Esophagus (tissue), 2 donors: ENCODE data around the gene MINK1. TPM values are rescaled to one million over a fixed set of nuclear protein-coding genes. Genes with fewer than 3 reads are reported as not detected.

Source experiments
- H3K27ac ChIP-seq, 2 donors: one replicate each; pipeline ENCODE4 v1.5.1; 2013; ENCODE audit warnings: low read depth in 2 of 2, mild to moderate bottlenecking in 2 of 2, inconsistent platforms in 1 of 2, low read length in 1 of 2, moderate library complexity in 1 of 2
- H3K27me3 ChIP-seq, 2 donors: one replicate each; pipeline ENCODE4 v1.6.1; 2013; ENCODE audit warnings: low read length in 2 of 2, control low read depth in 1 of 2, mild to moderate bottlenecking in 1 of 2; ENCODE audit not compliant: insufficient read depth in 2 of 2, control insufficient read depth in 1 of 2
- H3K36me3 ChIP-seq, 2 donors: one replicate each; pipeline ENCODE4 v1.6.1; 2013; ENCODE audit warnings: low read length in 1 of 2; ENCODE audit not compliant: control insufficient read depth in 2 of 2, insufficient read depth in 2 of 2
- H3K4me1 ChIP-seq, 2 donors: one replicate each; pipeline ENCODE4 v1.6.1; 2013; ENCODE audit warnings: low read length in 1 of 2; ENCODE audit not compliant: control insufficient read depth in 2 of 2, insufficient read depth in 2 of 2
- H3K4me3 ChIP-seq, 2 donors: one replicate each; pipeline ENCODE4 v1.5.1; 2013; ENCODE audit warnings: low read length in 2 of 2, mild to moderate bottlenecking in 2 of 2, low read depth in 1 of 2, moderate library complexity in 1 of 2
- H3K9me3 ChIP-seq, 2 donors: one replicate each; pipeline ENCODE4 v1.6.1; 2013; ENCODE audit warnings: mild to moderate bottlenecking in 2 of 2, low read depth in 1 of 2, low read length in 1 of 2, moderate library complexity in 1 of 2; ENCODE audit not compliant: control insufficient read depth in 2 of 2, insufficient read depth in 1 of 2
- WGBS, 2 donors: extraction: QIAGEN DNeasy Blood & Tissue Kit; methylation state at CpG; one replicate each; pipeline ENCODE4 v1.1.7; 2013; 5-methylcytosine and 5-hydroxymethylcytosine counted together
- polyA plus RNA-seq, 2 donors: library from polyadenylated mRNA; stranded (reverse); fragments of 200-250 nt; gene quantifications; one replicate each; pipeline ENCODE4 v1.2.3, GENCODE V29; 2013
- donor health status: healthy with polysubstance abuse.
- donor health status: Bipolar disorder and iron deficiency.

The MINK1 gene
- polyA plus RNA-seq, 2 donors: 86.1 to 161 TPM

DNA sequence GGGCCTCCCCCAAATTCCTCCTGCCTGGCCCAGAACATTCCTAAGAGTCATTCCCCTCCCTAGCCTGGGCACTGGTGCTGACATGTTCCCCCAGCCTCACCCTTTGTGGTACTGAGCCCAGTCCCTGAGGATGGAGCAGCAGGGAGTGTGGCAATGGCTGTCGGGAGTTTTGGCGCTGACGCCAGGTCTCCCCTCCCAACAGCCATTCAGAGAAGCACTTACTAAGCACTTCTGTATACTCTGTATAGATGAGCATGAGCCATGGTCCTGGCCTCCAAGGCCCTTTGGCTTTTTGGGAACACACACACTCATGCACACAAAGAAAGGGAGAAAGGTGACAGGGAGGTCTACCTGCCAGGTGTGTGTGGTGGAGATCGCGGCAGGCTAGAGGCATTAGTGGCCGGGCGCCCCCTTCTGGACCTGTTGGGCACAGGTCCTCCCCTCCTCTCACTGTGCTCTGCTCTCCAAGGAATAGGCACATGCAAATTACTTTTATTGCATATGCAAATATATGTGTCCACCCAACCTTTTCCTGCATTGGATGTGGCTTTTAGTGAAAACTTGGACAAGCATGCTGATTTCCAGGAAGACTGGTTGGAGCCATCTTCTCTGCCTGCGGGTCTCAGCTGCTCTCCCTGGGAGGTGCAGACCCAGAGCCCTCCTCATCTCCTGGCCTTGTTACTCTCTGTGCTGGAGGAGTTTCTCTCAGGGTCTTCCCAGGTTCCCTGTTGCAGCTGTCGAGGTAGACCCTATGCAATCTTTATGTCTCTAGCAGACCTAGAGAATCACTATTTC, 48.8 kb downstream of the MINK1 start:
- no peaks in the 10 kb centered on the region for H3K27me3 ChIP-seq
- no peaks in the 10 kb centered on the region for H3K4me1 ChIP-seq
- no peaks in the 10 kb centered on the region for H3K9me3 ChIP-seq
- WGBS, 2 donors: 32 to 35% methylated on average over 9 of the region's 9 CpGs
- H3K36me3 ChIP-seq: peaks cover 24 to 66% of the 10 kb centered on the region in 2 donors
- peak overlapping the region; percentile 22 to 62 for H3K27ac ChIP-seq
- H3K4me3 ChIP-seq: no peak overlapping the region

DNA sequence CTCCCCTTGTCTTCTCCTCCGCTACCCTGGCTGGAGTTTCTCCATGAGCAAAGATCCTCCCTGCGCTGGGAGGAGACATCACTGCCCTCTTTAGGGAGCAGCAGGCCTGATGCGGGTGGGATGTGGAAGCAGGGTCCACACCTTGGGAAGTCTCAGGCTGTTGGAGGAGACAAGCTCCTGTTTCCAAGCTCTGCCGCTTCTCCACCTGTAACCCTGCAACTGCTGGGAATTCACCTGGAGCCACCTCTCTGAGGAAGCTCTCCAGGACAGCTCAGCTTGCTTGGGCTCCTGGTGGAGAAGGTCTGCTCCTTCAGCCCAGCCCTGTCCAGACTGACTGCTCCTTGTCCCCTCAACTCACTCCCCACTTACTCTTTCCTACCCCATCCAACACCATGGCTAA, 51.3 kb downstream of the MINK1 start:
- H3K4me3 ChIP-seq: no peak overlapping the region
- H3K9me3 ChIP-seq: no peaks in the 10 kb centered on the region
- H3K27ac ChIP-seq: no peak overlapping the region
- no peaks in the 10 kb centered on the region for H3K27me3 ChIP-seq
- WGBS, 2 donors: 96% methylated on average over 4 of the region's 4 CpGs
- H3K4me1 ChIP-seq: no peaks in the 10 kb centered on the region
- H3K36me3 ChIP-seq: peaks cover 15 to 61% of the 10 kb centered on the region in 2 donors

DNA sequence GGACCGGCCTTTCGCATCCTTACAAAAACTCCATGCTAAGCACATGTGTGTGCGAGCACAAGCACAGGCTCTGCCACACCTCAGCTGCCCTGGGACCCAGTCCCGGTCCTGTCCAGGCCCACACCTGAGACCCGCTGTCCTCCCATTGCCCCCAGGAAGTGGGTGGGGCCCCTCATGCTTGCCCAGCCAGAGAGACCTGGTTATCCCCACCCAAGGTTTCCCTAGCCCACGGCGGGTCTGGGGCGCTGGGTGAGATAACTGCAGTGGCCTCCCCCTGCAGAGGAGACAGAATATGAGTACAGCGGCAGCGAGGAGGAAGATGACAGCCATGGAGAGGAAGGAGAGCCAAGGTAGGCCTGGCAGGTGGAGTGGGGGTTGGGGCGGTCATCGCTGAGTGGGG, 53.7 kb downstream of the MINK1 start:
- no peaks in the 10 kb centered on the region for H3K4me1 ChIP-seq
- 91 to 92% methylated on average over 12 of the region's 12 CpGs for WGBS, 2 donors
- peaks cover 28 to 68% of the 10 kb centered on the region in 2 donors for H3K36me3 ChIP-seq
- no peak overlapping the region for H3K27ac ChIP-seq
- H3K9me3 ChIP-seq: no peaks in the 10 kb centered on the region
- no peaks in the 10 kb centered on the region for H3K27me3 ChIP-seq
- no peak overlapping the region for H3K4me3 ChIP-seq

DNA sequence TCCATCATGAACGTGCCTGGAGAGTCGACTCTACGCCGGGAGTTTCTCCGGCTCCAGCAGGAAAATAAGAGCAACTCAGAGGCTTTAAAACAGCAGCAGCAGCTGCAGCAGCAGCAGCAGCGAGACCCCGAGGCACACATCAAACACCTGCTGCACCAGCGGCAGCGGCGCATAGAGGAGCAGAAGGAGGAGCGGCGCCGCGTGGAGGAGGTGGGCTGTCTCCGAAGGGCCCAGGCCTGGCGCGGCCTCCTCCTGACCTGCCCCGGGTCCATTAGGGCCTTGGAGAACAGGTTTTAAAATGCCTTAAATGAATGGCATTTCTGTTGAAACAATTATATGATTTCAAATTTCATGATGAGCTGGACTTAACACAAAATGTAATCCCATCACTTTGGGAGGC, 54.4 kb downstream of the MINK1 start:
- no peak overlapping the region for H3K27ac ChIP-seq
- H3K4me1 ChIP-seq: no peaks in the 10 kb centered on the region
- no peak overlapping the region for H3K4me3 ChIP-seq
- WGBS, 2 donors: 88 to 89% methylated on average over 18 of the region's 18 CpGs
- H3K27me3 ChIP-seq: no peaks in the 10 kb centered on the region
- H3K9me3 ChIP-seq: no peaks in the 10 kb centered on the region
- peaks cover 28 to 68% of the 10 kb centered on the region in 2 donors for H3K36me3 ChIP-seq

DNA sequence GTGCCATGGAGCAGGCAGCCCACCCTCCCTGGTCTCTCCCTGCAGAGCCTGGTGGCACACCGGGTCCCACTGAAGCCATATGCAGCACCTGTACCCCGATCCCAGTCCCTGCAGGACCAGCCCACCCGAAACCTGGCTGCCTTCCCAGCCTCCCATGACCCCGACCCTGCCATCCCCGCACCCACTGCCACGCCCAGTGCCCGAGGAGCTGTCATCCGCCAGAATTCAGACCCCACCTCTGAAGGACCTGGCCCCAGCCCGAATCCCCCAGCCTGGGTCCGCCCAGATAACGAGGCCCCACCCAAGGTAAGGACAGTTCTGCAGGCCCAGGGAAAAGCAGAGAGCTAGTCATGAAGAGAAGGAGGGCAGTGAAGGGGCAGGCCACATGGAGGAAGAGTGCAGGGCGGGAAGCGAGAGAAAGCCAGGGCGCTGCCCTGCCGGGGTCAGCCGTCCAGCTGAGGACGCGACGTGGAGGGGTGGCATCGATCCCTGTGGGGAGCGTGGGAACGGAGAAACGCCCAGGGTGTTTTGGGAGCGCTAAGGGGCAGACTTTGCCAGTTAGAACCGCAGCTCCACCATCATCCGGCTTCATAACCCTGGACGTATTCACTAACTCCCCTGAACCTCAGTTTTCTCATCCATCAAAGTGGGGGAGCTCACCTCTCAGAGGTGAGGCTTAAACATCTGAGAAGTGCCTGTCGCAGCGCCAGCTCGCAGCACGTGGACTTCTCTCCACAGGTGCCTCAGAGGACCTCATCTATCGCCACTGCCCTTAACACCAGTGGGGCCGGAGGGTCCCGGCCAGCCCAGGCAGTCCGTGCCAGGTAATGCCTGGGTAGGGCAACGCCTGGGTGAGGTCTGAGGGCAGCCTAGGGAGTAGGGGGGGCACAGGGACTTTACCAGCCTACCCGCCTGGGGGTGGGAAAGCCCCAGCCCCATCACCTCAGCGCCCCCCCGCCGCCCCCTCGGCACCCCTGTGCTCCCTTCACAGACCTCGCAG, 58.6 kb downstream of the MINK1 start:
- WGBS, 2 donors: 88 to 89% methylated on average over 41 to 42 of the region's 42 CpGs
- Histone ChIP-seq H3K36me3 (peaks cover 38 to 78% of the 10 kb centered on the region in 2 donors), H3K4me1 (no peaks in the 10 kb centered on the region)

DNA sequence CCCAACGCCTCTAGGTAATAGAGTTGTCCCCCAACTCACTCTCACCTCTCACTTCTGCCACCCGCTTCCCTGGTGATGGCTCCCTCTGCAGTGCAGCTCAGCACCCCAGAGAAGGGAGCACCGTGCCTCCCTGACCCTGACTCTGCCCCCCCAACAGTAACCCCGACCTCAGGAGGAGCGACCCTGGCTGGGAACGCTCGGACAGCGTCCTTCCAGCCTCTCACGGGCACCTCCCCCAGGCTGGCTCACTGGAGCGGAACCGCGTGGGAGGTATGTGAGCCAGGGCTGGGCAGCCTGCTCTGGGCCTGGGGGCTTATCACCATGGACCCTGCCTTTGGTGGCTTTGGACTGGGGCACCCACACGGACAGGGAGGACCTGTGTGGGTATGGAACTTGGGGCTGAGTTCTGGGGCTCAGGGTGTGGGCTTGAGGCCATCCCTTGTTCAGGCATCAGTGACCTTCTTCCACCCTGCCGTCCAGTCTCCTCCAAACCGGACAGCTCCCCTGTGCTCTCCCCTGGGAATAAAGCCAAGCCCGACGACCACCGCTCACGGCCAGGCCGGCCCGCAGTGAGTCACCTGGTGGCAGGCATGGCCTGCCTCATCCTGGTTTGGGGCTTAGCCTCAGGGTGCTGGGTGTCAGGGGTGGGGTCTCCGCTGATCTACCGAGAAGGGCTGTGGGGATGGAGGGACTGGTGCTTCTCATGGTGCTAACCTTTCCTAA, 59.5 kb downstream of the MINK1 start:
- 77 to 89% methylated on average over 23 of the region's 23 CpGs for WGBS, 2 donors
- Histone ChIP-seq H3K27me3 (no peaks in the 10 kb centered on the region), H3K27ac (no peak overlapping the region), H3K9me3 (peaks cover 0 to 3% of the 10 kb centered on the region in 2 donors), H3K4me3 (no peak overlapping the region), H3K4me1 (no peaks in the 10 kb centered on the region), H3K36me3 (peaks cover 34 to 75% of the 10 kb centered on the region in 2 donors)

More for the DNA sequence above, 58.6 kb downstream of the MINK1 start:
- no peak overlapping the region for H3K4me3 ChIP-seq
- H3K9me3 ChIP-seq: peaks cover 0 to 3% of the 10 kb centered on the region in 2 donors
- H3K27ac ChIP-seq: no peak overlapping the region
- no peaks in the 10 kb centered on the region for H3K27me3 ChIP-seq

DNA sequence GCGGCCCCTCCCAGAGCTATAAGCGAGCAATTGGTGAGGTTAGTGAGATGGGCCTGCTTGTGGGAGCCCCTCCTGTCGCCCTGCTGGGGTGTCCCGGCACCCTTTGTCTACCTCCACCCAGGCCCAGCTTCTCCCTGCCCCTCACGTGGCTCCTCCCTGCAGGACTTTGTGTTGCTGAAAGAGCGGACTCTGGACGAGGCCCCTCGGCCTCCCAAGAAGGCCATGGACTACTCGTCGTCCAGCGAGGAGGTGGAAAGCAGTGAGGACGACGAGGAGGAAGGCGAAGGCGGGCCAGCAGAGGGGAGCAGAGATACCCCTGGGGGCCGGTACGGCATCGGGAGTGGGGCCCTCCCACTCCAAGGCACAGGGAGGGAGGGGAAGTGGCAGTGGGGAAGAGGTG, 60.1 kb downstream of the MINK1 start:
- no peak overlapping the region for H3K27ac ChIP-seq
- 88 to 89% methylated on average over 17 to 18 of the region's 18 CpGs for whole genome bisulfite sequencing, 2 donors
- no peaks in the 10 kb centered on the region for H3K27me3 ChIP-seq
- peaks cover 34 to 75% of the 10 kb centered on the region in 2 donors for H3K36me3 ChIP-seq
- H3K9me3 ChIP-seq: peaks cover 0 to 3% of the 10 kb centered on the region in 2 donors
- H3K4me3 ChIP-seq: no peak overlapping the region
- no peaks in the 10 kb centered on the region for H3K4me1 ChIP-seq

DNA sequence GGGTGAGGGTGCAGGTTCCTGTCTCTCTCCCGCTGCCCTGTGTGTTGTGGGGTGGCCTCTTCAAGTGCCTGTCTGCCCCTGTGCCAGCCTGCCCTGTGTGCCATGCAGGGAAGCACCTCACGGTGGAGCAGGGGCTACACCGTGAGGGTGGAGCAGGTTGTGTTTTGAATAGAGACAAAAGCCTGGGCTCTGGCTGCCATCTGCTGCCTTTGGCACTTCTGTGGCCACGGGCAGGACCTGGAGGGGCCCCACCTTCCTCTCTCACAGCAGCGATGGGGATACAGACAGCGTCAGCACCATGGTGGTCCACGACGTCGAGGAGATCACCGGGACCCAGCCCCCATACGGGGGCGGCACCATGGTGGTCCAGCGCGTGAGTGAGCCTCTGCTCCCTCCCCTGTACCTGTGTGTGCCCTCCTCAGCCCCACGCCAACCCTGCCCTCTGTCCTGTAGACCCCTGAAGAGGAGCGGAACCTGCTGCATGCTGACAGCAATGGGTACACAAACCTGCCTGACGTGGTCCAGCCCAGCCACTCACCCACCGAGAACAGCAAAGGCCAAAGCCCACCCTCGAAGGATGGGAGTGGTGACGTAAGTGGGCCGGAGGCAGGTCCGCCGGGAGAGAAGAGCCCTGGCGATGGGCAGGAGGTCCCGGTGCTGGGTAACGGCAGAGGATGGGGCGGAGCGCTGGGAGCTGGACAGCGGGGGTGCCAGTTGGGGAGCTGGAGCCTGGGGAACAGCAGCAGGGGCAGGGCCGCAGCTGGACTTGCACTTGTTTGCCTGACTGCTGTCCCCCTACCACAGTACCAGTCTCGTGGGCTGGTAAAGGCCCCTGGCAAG, 60.8 kb downstream of the MINK1 start:
- H3K4me1 ChIP-seq: peaks cover 0 to 6% of the 10 kb centered on the region in 2 donors
- H3K27me3 ChIP-seq: no peaks in the 10 kb centered on the region
- no peak overlapping the region for H3K4me3 ChIP-seq
- H3K36me3 ChIP-seq: peaks cover 34 to 81% of the 10 kb centered on the region in 2 donors
- no peak overlapping the region for H3K27ac ChIP-seq
- WGBS, 2 donors: 86% methylated on average over 30 to 31 of the region's 31 CpGs
- H3K9me3 ChIP-seq: peaks cover 0 to 3% of the 10 kb centered on the region in 2 donors
